ENCODE measurements around the gene FZD1.

GRCh38 chr7:91319351-91319750 is 55.1 kb downstream of the FZD1 start:
- TF ChIP-seq POU2F2 (IDR thresholded peaks at IDR 0.05; ENCODE audit: low read depth, low read length) (no peak), POLR2A (IDR thresholded peaks at IDR 0.05; ENCODE audit: low read depth, low read length) (no peak), POLR2AphosphoS5 (IDR thresholded peaks at IDR 0.05; ENCODE audit: low read depth, low read length) (no peak), TAF1 (IDR thresholded peaks at IDR 0.05; ENCODE audit: low read depth, low read length) (no peak), PAX5 (IDR thresholded peaks at IDR 0.05; ENCODE audit: insufficient read depth, low read length, severe bottlenecking) (no peak)
